GM12801 (cell line): ENCODE results near the gene ZCWPW1.

Experiments
- CTCF ChIP-seq: IDR thresholded peaks from one replicate; pipeline ENCODE4 v1.5.1; 2011; ENCODE audit warnings: control low read depth; ENCODE audit not compliant: insufficient read length; ENCODE audit errors: extremely low read depth

Gene ZCWPW1

GRCh38 chr7:100358027-100358856 is 70.3 kb downstream of the ZCWPW1 start, which contains the start of gene PILRB:
TSS of gene PILRB (plus strand) at chr7:100358117. CDS start at chr7:100358303, 186 bp downstream.
- no peak for TF ChIP-seq CTCF

GRCh38 chr7:100357131-100357561 is 71.4 kb downstream of the ZCWPW1 start:
- no peak for TF ChIP-seq CTCF

- no peak for TF ChIP-seq CTCF
Observed at GRCh38 chr7:100356416-100357068, 72.0 kb downstream of the ZCWPW1 start.

DNA sequence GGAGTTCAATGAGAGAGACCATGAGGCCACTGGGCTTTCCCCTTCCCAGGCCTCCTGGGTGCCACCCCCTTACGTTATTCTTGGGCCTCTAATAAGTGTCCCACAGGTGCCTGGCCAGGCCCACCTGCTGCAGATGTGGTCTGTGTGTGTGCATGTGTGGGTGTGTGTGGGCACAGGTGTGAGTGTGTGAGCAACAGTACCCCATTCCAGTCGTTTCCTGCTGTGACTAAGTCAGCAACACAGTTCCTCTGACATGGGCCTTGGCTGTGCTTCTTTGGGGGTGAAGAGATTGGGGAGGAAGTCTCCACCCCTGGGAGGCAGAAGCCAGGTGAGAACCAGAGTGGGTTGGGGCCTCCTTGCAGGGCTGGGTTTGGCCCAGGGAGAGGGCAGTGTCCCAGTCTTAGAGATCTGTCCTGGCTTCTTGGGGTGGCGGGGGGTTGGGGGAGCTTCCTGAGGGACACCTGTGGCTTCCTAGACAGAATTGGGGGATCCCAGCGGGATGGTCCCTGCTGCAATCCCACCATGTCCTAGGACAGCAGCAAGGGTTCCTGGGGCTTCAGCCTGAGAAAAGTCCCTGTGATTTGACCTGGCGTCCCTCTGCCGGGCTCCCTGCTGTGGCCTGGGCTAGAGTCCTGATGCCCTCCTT is 74.7 kb downstream of the ZCWPW1 start:
- TF ChIP-seq CTCF = no peak

DNA sequence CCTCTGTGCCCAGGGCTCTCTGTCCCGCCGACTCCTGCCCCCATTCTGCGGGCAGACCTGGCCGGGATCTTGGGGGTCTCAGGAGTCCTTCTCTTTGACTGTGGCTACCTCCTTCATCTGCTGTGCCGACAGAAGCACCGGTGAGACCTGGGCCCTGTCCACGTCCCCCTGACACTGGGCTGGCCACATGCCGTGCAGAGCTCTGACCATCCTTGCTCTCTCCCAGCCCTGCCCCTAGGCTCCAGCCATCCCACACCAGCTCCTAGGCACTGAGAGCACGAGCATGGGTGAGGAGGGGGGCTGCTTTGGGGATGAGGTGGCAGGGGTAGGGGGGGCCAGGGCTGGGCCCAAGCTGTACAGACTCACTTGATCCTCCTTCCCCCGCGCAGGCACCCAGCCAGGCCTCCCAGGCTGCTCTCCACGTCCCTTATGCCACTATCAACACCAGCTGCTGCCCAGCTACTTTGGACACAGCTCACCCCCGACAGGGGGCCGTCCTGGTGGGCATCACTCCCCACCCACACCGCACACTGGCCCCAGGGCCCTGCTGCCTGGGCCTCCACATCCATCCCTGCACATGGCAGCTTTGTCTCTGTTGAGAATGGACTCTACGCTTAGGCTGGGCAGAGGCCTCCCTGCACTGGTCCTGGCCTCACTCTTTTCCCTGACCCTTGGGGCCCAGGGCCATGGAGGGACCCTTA is 75.4 kb downstream of the ZCWPW1 start:
- no peak for TF ChIP-seq CTCF

DNA sequence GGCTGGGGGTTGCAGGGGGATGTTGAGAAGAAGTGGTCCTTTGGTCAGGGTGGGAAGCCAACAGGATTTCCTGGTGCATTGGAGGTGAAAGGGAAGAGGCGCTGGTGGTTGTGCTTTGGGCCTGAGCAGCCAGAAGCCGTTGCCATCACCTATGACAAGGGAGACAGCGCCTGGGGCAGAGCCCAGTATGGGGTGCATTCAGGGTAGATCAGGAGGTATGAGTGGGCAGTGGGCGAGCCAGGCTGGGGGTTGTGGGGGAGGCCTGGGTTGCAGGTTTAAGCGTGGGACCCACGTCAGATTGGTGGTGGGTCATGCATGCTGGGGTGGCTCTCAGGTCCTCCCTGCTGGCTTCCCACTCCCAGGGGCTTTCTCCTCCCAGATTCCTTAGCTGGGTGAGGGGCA is 76.8 kb downstream of the ZCWPW1 start:
- no peak for TF ChIP-seq CTCF
